ENCODE data around the gene LAG3.

The LAG3 gene

DNA sequence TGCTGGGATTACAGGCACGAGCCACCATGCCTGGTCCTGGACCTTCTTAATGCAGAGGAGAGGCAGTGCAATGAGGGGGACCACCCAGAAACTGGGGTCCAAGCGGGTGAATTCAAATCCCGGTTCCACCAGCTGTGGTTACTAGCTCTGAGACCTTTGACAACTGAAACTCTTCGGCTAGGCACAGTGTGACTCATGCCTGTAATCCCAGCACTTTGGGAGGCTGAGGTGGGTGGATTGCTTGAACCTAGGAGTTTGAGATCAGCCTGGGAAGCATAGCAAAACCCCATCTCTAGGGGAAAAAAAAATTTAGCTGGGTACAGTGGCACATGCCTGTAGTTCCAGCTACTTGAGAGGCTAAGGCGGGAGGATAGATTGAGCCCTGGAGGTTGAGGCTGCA lies 12.0 kb downstream of the LAG3 start:
- DNase-seq (ENCODE audit: low spot score) = no peak

DNA sequence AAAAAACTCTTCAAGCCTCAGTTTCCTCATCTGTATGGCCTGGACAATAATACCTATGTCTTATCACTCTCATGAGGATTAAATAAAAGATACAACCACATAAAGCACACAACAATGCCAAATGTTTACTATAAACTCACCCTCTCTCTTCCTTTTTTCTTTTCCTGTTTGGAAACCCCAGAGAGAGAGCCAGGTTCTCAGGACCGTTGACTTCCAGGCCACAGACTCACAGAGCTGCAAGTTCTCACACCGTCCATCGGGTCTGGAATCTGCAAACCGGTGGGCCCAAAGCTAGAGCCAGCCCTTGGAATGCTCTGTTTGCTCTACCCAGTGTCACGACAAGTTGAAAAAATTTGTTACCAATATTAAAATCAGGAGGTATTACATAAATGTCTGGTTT lies 12.4 kb downstream of the LAG3 start:
- TF ChIP-seq, protein P1, sequence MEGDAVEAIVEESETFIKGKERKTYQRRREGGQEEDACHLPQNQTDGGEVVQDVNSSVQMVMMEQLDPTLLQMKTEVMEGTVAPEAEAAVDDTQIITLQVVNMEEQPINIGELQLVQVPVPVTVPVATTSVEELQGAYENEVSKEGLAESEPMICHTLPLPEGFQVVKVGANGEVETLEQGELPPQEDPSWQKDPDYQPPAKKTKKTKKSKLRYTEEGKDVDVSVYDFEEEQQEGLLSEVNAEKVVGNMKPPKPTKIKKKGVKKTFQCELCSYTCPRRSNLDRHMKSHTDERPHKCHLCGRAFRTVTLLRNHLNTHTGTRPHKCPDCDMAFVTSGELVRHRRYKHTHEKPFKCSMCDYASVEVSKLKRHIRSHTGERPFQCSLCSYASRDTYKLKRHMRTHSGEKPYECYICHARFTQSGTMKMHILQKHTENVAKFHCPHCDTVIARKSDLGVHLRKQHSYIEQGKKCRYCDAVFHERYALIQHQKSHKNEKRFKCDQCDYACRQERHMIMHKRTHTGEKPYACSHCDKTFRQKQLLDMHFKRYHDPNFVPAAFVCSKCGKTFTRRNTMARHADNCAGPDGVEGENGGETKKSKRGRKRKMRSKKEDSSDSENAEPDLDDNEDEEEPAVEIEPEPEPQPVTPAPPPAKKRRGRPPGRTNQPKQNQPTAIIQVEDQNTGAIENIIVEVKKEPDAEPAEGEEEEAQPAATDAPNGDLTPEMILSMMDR (IDR thresholded peaks at IDR 0.05) = no peak
- no peak for DNase-seq (ENCODE audit: low spot score)
- Histone ChIP-seq H3K27ac (no peak overlapping the region), H3K4me3 (no peak overlapping the region)

More for the DNA sequence above, 12.0 kb downstream of the LAG3 start:
- TF ChIP-seq, protein P1 (IDR thresholded peaks at IDR 0.05) = no peak
- Histone ChIP-seq H3K27ac (no peak overlapping the region), H3K4me3 (no peak overlapping the region)

DNA sequence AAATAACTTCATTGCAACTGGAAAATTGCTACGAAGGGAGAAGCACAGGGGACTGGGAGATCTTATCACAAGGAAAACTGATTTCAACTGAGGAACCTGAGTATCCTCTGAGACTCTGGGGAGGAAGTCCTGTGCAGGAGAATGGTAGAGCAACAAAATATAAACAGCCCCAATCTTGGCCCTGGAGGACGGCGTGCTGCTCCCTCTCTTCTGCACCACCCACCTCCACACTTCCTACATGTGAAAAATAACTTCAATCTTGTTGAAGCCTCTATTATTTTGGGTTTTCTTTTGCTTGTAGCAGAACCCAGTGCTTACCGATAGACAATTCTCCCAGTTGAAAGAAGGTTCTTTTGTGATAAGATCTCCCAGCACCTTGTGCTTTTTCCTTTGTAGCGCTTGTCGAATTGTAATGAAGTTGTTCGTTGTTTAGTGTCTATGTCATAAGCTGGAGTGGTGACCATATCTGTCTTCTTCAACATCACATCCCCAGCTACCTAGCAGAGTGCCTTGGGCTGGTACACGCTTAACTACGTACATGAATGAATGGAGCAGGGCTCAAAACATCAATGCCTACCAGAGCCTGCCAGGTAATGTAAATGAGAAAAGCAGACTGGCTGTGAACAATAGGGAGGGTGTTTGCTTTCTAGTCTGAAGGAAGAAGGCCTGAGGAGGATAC lies 14.2 kb downstream of the LAG3 start:
- Histone ChIP-seq H3K27ac (no peak overlapping the region), H3K4me3 (no peak overlapping the region)
- DNase-seq (ENCODE audit: low spot score) = no peak
- TF ChIP-seq, protein P1 (IDR thresholded peaks at IDR 0.05) = no peak

DNA sequence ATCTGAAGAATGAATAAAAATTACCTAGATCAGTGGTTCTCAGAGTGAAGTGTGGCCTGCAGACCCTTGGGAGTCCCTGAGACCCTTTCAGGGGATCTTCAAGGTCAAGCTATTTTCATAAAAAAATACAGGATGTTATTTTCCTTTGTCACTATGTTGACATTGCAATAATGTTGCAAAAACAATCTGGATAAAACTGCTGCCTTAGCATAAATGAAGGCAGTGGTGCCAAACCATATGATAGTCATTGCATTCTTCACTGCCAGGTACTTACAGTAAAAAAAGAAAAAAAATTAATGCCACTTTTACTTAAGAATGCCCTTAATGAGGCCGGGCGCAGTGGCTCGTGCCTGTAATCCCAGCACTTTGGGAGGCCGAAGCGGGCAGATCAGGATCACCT lies 15.0 kb downstream of the LAG3 start:
- DNase-seq (ENCODE audit: low spot score) = no peak

DNA sequence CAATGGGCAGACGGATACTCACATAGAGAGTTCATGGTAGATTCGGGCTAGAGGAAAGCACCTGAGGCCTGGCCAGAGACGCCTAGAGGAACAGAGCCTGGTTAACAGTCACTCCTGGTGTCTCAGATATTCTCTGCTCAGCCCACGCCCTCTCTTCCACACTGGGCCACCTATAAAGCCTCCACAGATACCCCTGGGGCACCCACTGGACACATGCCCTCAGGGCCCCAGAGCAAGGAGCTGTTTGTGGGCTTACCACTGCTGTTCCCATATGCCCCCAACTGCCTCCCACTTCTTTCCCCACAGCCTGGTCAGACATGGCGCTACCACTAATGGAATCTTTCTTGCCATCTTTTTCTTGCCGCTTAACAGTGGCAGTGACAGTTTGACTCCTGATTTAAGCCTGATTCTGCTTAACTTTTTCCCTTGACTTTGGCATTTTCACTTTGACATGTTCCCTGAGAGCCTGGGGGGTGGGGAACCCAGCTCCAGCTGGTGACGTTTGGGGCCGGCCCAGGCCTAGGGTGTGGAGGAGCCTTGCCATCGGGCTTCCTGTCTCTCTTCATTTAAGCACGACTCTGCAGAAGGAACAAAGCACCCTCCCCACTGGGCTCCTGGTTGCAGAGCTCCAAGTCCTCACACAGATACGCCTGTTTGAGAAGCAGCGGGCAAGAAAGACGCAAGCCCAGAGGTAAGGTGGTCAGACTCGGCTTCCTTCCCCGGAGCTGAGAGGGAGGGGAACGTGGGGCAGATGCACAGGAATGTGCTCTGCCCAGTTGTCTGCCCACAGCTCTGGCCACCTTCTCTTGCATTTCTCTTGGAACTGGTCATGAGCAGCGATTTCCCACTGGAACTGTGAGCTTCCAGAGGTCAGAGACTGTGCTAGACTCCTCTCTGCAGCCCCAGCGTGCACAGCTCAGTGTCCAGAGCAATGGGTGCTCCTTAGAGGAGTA lies 16.9 kb downstream of the LAG3 start, which contains the start of gene CD4:
CD4 (plus strand) TSS at position 557 of the 953 bp plus-strand sequence. CDS start 10,611 bp downstream, outside the sequence.
- Histone ChIP-seq H3K27ac (peak within 1 kb of the TSS in 1 of 2 donors; percentile 78), H3K4me3 (peak within 1 kb of the TSS; percentile 49)
- TF ChIP-seq, protein P1 (IDR thresholded peaks at IDR 0.05) = no peak
- no peak for DNase-seq (ENCODE audit: low spot score)

More for the DNA sequence above, 15.0 kb downstream of the LAG3 start:
- TF ChIP-seq, protein P1 (IDR thresholded peaks at IDR 0.05) = no peak
- H3K27ac ChIP-seq = no peak overlapping the region
- H3K4me3 ChIP-seq = no peak overlapping the region

DNA sequence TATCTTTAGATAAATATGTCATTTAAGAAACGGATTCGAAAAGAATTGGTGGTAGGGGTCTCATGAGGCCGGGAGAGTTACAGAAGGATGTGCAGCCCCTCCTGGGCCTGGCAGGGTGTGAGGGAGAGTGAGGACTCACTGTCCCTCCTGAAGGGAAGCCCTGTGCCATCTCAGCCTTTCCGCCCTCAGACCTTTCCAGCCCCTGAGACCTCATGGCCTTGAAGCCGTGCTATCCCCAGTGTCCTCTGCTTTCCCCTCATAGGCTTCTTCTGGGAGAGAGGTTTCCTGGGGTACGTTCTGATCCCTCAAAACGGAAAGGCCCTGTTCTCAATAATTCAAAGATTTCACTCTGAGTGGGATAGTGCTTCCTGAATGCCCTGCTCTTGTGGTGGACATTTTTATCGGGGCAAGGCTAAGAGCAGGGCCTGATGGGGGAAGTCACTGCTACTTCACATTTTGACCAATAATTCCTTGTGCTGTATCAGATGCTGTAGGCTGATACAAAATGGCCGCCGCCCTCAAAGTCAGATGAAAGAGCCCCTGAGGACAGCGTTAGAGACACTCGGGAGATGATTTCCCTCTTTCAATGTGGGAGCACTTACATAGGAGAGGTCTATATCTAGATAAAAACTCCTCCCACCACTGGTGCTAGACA lies 18.3 kb downstream of the LAG3 start:
- peak overlapping the region in 1 of 2 donors; percentile 43 for H3K27ac ChIP-seq
- no peak for DNase-seq (ENCODE audit: low spot score)
- TF ChIP-seq, protein P1 (IDR thresholded peaks at IDR 0.05) = no peak
- peak overlapping the region; percentile 19 for H3K4me3 ChIP-seq
